BLaER1 treated with 17β-estradiol and CSF1 and Interleukin-3, amounts not matched to agents 10 nM and 100 nM (cell line): ENCODE data around the gene GRM8.

Experiments used
- H3K27ac ChIP-seq, 11 experiments: shearing (Covaris generic); formaldehyde crosslinking; 2 replicates each; pipeline ENCODE4 v1.8.1; 2022
- H3K27me3 ChIP-seq, 11 experiments: shearing (Covaris generic); formaldehyde crosslinking; 2 replicates each; pipeline ENCODE4 v1.8.1; 2022
- H3K36me3 ChIP-seq, 11 experiments: shearing (Covaris generic); formaldehyde crosslinking; 2 replicates each; pipeline ENCODE4 v1.8.1; 2022
- H3K4me1 ChIP-seq, 10 experiments: shearing (Covaris generic); formaldehyde crosslinking; 2 replicates each; pipeline ENCODE4 v1.8.1; 2022
- H3K4me2 ChIP-seq, 11 experiments: shearing (Covaris generic); formaldehyde crosslinking; 2 replicates each; pipeline ENCODE4 v1.8.1; 2022
- H3K4me3 ChIP-seq, 10 experiments: shearing (Covaris generic); formaldehyde crosslinking; 2 replicates each; pipeline ENCODE4 v1.8.1; 2022
- H3K9ac ChIP-seq, 11 experiments: shearing (Covaris generic); formaldehyde crosslinking; 2 replicates each; pipeline ENCODE4 v1.8.1; 2022
- H3K9me3 ChIP-seq, 11 experiments: shearing (Covaris generic); formaldehyde crosslinking; replicated peaks in 1 of 11; 2 replicates each; pipeline ENCODE4 v1.8.1; 2022
- H4K20me1 ChIP-seq, 11 experiments: shearing (Covaris generic); formaldehyde crosslinking; 2 replicates each; pipeline ENCODE4 v1.8.1; 2022
- Cebpa-rat ChIP-seq, 11 experiments: shearing (Covaris generic); IDR thresholded peaks; 2 replicates each; pipeline ENCODE4 v1.8.1; 2022

GRM8 gene

GRCh38 chr7:127209886-127210285, 42.9 kb downstream of the GRM8 start:
- Histone ChIP-seq H3K4me2 (no peak overlapping the region), H3K4me1 (no peaks in the 10 kb centered on the region), H3K27me3 (no peaks in the 10 kb centered on the region), H3K4me3 (no peak overlapping the region), H3K9ac (no peak overlapping the region), H3K36me3 (no peaks in the 10 kb centered on the region), H4K20me1 (no peaks in the 10 kb centered on the region), H3K27ac (no peak overlapping the region), H3K9me3 (no peaks in the 10 kb centered on the region)
- no peak for TF ChIP-seq Cebpa-rat (IDR thresholded peaks at IDR 0.05)

- no peak overlapping the region for H3K4me3 ChIP-seq
- TF ChIP-seq Cebpa-rat (IDR thresholded peaks at IDR 0.05): no peak
Observed at GRCh38 chr7:127208860-127209259, 43.9 kb downstream of the GRM8 start.

GRCh38 chr7:127208351-127208750, 44.4 kb downstream of the GRM8 start:
- H3K4me1 ChIP-seq: no peaks in the 10 kb centered on the region
- no peaks in the 10 kb centered on the region for H4K20me1 ChIP-seq
- no peak for TF ChIP-seq Cebpa-rat (IDR thresholded peaks at IDR 0.05)
- H3K27ac ChIP-seq: no peak overlapping the region
- no peaks in the 10 kb centered on the region for H3K36me3 ChIP-seq
- H3K9ac ChIP-seq: no peak overlapping the region
- no peaks in the 10 kb centered on the region for H3K9me3 ChIP-seq
- H3K4me3 ChIP-seq: no peak overlapping the region
- no peaks in the 10 kb centered on the region for H3K27me3 ChIP-seq
- H3K4me2 ChIP-seq: no peak overlapping the region

More at GRCh38 chr7:127208860-127209259, 43.9 kb downstream of the GRM8 start:
- no peaks in the 10 kb centered on the region for H3K27me3 ChIP-seq
- no peak overlapping the region for H3K4me2 ChIP-seq
- H3K27ac ChIP-seq: no peak overlapping the region
- H3K36me3 ChIP-seq: no peaks in the 10 kb centered on the region
- no peaks in the 10 kb centered on the region for H3K4me1 ChIP-seq
- H3K9me3 ChIP-seq: no peaks in the 10 kb centered on the region
- H3K9ac ChIP-seq: no peak overlapping the region
- H4K20me1 ChIP-seq: no peaks in the 10 kb centered on the region

GRCh38 chr7:127207806-127208205, 44.9 kb downstream of the GRM8 start:
- Histone ChIP-seq H3K9me3 (no peaks in the 10 kb centered on the region), H3K4me3 (no peak overlapping the region), H3K4me1 (no peaks in the 10 kb centered on the region), H3K36me3 (no peaks in the 10 kb centered on the region), H3K27me3 (no peaks in the 10 kb centered on the region), H4K20me1 (no peaks in the 10 kb centered on the region), H3K9ac (no peak overlapping the region), H3K27ac (no peak overlapping the region), H3K4me2 (no peak overlapping the region)
- TF ChIP-seq Cebpa-rat (IDR thresholded peaks at IDR 0.05): no peak

GRCh38 chr7:127207230-127207629, 45.5 kb downstream of the GRM8 start:
- Histone ChIP-seq H3K4me2 (no peak overlapping the region), H3K4me1 (no peaks in the 10 kb centered on the region), H3K27ac (no peak overlapping the region), H3K36me3 (no peaks in the 10 kb centered on the region), H4K20me1 (no peaks in the 10 kb centered on the region), H3K9ac (no peak overlapping the region), H3K27me3 (no peaks in the 10 kb centered on the region), H3K4me3 (no peak overlapping the region), H3K9me3 (no peaks in the 10 kb centered on the region)
- no peak for TF ChIP-seq Cebpa-rat (IDR thresholded peaks at IDR 0.05)

GRCh38 chr7:127194571-127194970, 58.2 kb downstream of the GRM8 start:
- no peak for TF ChIP-seq Cebpa-rat (IDR thresholded peaks at IDR 0.05)
- H3K4me1 ChIP-seq: no peaks in the 10 kb centered on the region
- no peaks in the 10 kb centered on the region for H3K9me3 ChIP-seq
- H3K27me3 ChIP-seq: no peaks in the 10 kb centered on the region
- no peak overlapping the region for H3K4me3 ChIP-seq
- no peak overlapping the region for H3K9ac ChIP-seq
- no peaks in the 10 kb centered on the region for H4K20me1 ChIP-seq
- no peaks in the 10 kb centered on the region for H3K36me3 ChIP-seq
- H3K27ac ChIP-seq: no peak overlapping the region
- no peak overlapping the region for H3K4me2 ChIP-seq

- Histone ChIP-seq H3K9me3 (no peaks in the 10 kb centered on the region), H3K36me3 (no peaks in the 10 kb centered on the region), H4K20me1 (no peaks in the 10 kb centered on the region), H3K27ac (no peak overlapping the region), H3K4me3 (no peak overlapping the region), H3K9ac (no peak overlapping the region), H3K4me2 (no peak overlapping the region), H3K27me3 (no peaks in the 10 kb centered on the region), H3K4me1 (no peaks in the 10 kb centered on the region)
- no peak for TF ChIP-seq Cebpa-rat (IDR thresholded peaks at IDR 0.05)
Observed at GRCh38 chr7:127189886-127190285, 62.9 kb downstream of the GRM8 start.

- TF ChIP-seq Cebpa-rat (IDR thresholded peaks at IDR 0.05): no peak
- no peaks in the 10 kb centered on the region for H3K27me3 ChIP-seq
- no peak overlapping the region for H3K9ac ChIP-seq
- no peaks in the 10 kb centered on the region for H3K4me1 ChIP-seq
- no peaks in the 10 kb centered on the region for H4K20me1 ChIP-seq
- no peaks in the 10 kb centered on the region for H3K9me3 ChIP-seq
- H3K4me3 ChIP-seq: no peak overlapping the region
- no peak overlapping the region for H3K27ac ChIP-seq
- H3K36me3 ChIP-seq: no peaks in the 10 kb centered on the region
- no peak overlapping the region for H3K4me2 ChIP-seq
Observed at GRCh38 chr7:127189074-127189473, 63.7 kb downstream of the GRM8 start.

- no peaks in the 10 kb centered on the region for H4K20me1 ChIP-seq
- H3K9ac ChIP-seq: no peak overlapping the region
- H3K9me3 ChIP-seq: no peaks in the 10 kb centered on the region
- no peak for TF ChIP-seq Cebpa-rat (IDR thresholded peaks at IDR 0.05)
- no peaks in the 10 kb centered on the region for H3K4me1 ChIP-seq
- H3K4me2 ChIP-seq: no peak overlapping the region
- H3K36me3 ChIP-seq: no peaks in the 10 kb centered on the region
- no peak overlapping the region for H3K27ac ChIP-seq
- H3K27me3 ChIP-seq: no peaks in the 10 kb centered on the region
- no peak overlapping the region for H3K4me3 ChIP-seq
Observed at GRCh38 chr7:127187740-127188139, 65.0 kb downstream of the GRM8 start.

GRCh38 chr7:127186686-127187085, 66.1 kb downstream of the GRM8 start:
- H3K4me3 ChIP-seq: no peak overlapping the region
- no peak overlapping the region for H3K4me2 ChIP-seq
- H3K27ac ChIP-seq: no peak overlapping the region
- TF ChIP-seq Cebpa-rat (IDR thresholded peaks at IDR 0.05): no peak
- H3K9ac ChIP-seq: no peak overlapping the region
- H4K20me1 ChIP-seq: no peaks in the 10 kb centered on the region
- H3K27me3 ChIP-seq: no peaks in the 10 kb centered on the region
- no peaks in the 10 kb centered on the region for H3K36me3 ChIP-seq
- no peaks in the 10 kb centered on the region for H3K9me3 ChIP-seq
- H3K4me1 ChIP-seq: no peaks in the 10 kb centered on the region

- Histone ChIP-seq H3K4me2 (no peak overlapping the region), H3K27me3 (no peaks in the 10 kb centered on the region), H3K9me3 (peaks cover 0 to 9% (median 5%) of the 10 kb centered on the region in 11 experiments; a peak in 4 of 22 replicates), H3K36me3 (no peaks in the 10 kb centered on the region), H3K4me3 (no peak overlapping the region), H3K9ac (no peak overlapping the region), H3K27ac (no peak overlapping the region), H4K20me1 (no peaks in the 10 kb centered on the region), H3K4me1 (no peaks in the 10 kb centered on the region)
- no peak for TF ChIP-seq Cebpa-rat (IDR thresholded peaks at IDR 0.05)
Observed at GRCh38 chr7:127177156-127177555, 75.6 kb downstream of the GRM8 start.
